Testis (tissue), 2 donors: Measurements from ENCODE around the gene TBC1D16.

ENCODE experiments used
- CTCF ChIP-seq, 3 experiments: fragments of 450-650 bp in 2 of 3; fragments of 200-600 bp in 1 of 3; sonication (generic) in 1 of 3; IDR thresholded peaks; one replicate each; pipeline ENCODE4 v1.5.1; 2016 to 2019; ENCODE audit warnings: antibody characterized with exemption in 3 of 3, mild to moderate bottlenecking in 2 of 3, moderate library complexity in 1 of 3
- POLR2A ChIP-seq: fragments of 450-650 bp; IDR thresholded peaks from one replicate; pipeline ENCODE4 v1.6.1; 2017; ENCODE audit warnings: antibody characterized with exemption, mild to moderate bottlenecking, moderate library complexity

- TF ChIP-seq CTCF (IDR thresholded peaks at IDR 0.05), result no peak
- TF ChIP-seq POLR2A, result no peak
These were observed 9.9 kb downstream of the TBC1D16 start for GRCh38 chr17:80025796-80026195.
